Stimulated activated CD8-positive, alpha-beta memory T cell treated with anti-CD3 and anti-CD28 coated beads, Interleukin-4, amount 100 ng/mL, for 4 hours (primary cell): ENCODE data around the gene CXCR5.

Experiments
- DNase-seq, 2 donors: peaks; one replicate each; pipeline ENCODE4 v3.0.0-alpha.2; 2020; ENCODE audit warnings: low read depth in 2 of 2, low spot score in 1 of 2

Gene CXCR5

DNA sequence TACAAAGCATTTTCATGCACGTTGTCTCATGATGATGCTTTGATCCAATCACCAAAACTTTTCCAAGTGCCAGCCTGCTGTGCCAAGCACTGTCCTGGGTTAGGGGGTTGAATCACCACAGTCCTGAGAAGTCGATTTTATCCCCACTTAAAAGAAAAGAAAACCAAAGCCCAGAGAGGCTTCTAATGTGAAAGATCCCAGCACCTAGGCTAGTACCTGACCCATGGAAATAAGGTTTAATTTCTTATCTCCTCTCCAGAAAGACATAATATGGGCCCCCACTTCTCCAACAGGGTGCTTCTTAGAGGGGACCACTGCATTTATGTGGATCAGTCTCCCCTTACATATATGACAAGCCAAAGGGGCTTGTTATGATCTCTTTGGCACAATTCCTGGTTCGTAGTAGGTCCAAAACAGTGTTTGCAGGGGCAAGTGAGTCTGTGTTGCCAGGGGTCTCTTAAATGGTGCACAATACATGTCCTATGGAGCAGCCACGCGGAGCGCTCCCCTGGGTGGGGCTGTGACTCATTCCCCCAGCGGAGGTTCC, 43.9 kb downstream of the CXCR5 start:
- no peak for DNase-seq

DNA sequence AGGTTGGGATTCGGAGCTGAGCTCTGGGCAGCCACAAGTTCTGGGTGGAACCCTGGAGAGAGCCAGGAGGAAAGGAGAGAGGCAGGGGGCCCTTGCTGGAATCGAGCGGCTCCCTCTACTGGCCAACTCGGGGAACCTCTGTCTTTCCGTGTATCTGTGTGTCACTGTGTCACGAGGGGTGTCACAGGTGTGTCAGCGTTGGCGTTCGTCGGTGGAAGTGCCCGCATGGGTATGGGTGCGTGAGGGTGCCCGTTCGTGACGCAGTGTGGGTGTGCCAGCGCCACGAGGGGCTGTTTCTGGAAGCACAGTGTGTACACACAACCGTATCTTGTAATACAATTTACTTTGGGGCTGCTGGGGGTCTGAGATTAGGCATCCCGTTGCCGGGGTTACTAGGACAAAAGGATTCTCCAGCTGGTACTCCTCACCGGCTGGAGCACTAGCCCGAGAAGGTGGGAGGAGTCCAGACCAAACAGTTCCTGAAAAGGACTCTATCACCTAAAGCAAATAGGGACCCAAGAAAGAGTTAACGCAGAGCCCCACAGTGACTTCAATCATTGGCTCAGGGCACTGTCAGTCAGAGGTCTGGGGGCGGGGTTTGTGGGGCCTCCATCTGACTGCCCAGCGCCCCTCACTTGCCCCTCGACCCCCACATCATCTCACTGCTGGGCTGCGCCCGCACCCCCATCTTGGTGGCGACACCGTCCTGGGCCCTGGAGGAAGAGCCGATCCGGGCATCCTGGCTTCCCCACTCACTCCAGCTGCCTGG, 44.6 kb downstream of the CXCR5 start:
- DNase-seq, result peak; percentile 83 to 89

DNA sequence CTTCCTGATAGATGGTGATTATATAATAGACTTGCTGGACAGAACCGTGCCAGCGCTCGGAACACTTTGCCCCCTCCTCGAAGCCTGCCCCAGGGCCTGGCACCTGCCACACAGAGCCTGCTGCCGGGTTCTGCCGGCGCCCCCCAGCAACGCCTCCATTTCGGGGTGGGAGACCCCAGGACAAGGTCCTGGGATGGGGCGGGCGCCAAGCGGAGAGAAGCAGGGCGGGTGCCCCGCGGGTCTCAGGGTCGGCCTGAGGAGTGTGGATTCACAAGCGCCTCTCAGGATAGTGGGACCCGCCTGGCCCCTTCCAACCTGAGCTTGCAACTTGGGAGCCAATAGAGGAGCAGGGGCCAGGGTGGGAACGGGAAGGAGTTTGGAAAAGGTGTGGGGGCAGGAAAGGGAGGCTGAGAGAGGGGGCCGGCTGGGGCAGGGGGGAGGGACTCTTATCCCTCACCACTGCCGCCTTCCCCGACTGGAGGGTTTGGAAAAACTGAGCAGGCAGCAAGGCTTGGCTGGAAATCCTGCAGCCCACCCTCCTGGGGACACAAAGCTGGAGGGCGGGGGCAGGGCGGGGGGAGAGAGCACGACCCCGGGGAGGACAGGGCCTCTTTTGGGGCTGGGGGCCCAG, 45.3 kb downstream of the CXCR5 start:
- DNase-seq, result no peak

GRCh38 chr11:118929501-118930093, 45.9 kb downstream of the CXCR5 start:
- no peak for DNase-seq

DNA sequence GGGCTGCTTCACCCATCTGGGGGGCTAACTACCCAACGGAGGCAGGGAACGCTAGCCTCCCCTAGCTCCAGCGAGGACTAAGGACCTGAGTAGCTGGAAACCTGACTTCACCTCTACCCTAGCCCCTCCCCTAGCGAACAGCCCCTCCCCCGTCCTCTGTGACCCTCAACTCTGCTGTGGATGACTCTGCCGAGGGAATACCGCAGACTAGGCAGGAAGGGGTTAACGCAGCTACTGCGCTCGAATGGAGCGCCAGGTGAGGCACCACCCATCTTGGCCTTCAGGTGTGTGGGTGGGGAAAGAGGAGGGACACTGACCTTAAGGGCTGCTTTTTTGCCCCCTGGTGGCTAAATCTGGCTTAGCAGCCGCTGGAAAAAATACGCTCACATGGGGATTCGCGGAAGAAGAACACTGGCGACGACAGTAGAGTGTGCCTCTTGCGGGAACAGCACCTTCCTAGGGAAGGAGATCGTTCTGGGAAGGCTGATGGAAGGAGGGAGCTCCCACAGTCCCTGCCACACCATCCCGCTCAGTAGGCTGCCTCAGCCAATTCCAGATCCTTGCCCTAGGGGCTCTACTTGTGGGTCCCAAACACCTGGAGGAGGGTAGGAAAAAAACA, 46.5 kb downstream of the CXCR5 start:
- DNase-seq, result peak; percentile 63 to 84

- DNase-seq, result no peak
Measured at GRCh38 chr11:118931571-118931970, 47.9 kb downstream of the CXCR5 start.

GRCh38 chr11:118933486-118933885, 49.8 kb downstream of the CXCR5 start:
- DNase-seq, result no peak

DNA sequence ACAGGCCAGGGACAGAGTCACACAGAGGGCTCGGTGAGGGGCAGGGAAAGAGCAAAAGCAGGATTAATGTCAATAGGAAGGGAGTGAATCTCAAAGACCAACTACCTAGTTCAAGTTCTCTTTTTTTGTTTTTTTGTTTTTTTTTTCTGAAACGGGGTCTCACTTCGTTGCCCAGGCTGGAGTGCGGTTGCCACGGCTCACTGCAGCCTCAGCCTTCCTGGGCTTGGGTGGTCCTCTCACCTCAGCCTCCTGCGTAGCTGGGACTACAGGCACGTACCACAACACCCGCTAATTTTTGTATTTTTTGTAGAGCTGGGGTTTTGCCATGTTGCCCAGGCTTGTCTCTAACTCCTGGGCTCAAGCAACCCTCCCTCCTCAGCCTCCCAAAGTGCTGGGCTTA, 51.7 kb downstream of the CXCR5 start:
- no peak for DNase-seq

DNA sequence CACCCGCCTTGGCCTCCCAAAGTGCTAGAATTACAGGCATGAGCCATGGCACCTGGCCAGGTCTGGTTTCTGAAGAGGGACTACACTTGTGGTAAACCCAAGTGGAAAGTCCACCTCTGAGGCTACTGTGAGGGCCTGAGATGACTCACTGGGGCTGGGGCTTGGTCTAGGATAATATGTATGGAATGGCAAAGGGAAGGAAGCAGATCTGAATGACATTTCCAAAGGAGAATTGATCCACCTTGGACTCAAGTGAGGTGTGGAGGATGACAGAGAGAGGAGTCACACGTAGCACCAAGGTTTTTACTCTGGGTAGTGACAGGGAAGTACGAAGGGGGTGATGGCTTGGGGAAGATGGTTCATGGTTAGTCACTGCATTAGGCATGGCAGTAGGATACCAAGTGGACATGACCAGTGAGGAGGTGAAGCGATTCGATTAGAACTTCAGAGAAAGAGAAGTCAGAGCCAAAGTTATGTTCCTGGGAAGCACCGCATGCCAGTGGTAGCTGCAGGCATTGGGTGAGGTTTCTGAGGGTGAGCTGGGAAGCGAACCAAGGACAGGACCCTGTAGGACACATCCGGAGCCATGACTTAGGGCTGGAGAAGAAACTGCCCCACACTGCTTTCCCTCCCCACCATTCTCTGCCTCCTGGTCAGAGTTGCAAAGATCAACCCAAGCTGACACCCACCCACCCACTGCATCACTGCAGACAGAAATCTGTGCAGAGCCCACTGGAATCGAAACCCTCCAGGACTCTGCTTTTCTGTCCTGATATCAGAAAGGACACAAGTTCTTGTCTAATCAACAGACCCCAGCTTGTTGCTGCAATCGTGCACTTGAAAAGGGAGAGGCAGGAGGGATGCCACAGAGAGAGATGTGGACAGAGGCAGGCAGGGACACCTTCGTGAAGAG, 55.1 kb downstream of the CXCR5 start:
- DNase-seq, result no peak

DNA sequence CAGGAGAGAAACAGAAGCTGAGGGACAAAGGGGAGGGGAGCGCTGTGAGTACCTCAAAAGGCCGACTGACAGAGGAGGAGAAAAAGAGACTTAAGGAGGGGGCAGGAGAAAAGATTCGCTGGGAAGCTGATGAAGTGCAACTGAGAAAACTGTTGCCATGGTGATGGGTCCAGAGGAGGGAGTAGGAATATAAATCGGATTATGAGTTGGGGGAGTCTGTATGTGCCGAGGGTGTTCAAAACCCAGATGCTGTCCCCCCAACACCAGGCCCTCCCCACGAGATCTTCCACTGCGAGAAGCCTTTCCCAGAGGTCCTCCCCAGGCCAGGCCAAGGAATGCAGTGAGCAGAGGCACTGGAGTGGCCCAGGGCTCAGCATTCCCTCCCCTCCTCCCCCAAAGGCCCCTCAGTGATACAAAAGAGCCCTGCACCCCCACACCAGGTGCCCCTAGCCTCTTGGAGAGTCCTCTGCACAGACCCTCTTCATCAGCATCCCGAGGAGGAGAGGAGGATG, 55.8 kb downstream of the CXCR5 start:
- DNase-seq, result no peak

DNA sequence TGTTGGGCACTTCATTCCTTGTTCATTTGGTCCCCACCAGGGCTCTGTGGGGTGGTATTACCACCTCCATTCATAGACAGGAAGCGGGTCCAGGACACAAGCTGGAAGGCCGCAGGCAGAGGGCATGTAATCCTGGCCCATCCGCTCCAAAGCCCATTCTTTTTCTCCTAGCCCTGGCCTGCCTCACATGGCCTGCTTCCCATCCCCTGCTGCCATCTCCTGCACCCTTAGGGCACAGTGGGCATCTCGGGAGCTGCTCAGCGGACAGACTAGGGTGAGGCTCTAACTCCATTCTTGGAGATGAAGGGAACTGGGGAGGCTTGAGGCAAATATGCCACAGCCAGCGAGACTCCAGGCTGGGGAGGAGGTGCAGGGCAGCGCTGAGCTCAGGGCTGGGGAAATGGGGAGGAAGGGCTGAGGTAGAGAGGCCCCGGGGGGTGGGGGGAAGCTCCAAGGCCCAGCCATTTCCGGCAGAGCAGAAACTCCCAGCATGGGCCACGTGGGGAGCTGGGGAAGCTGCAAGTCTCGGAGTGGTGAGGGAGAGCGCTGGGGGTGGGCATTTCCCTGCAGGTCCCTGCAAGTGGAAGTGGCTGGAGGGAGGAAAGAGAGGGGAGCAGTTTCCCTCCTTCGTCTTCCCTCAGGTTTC, 56.4 kb downstream of the CXCR5 start:
- no peak for DNase-seq

- no peak for DNase-seq
Measured at GRCh38 chr11:118947091-118947490, 63.4 kb downstream of the CXCR5 start.
